HG03108 (cell line): ENCODE data around the gene ESCO1.
"Not testable (repeated sequence)": the region's sequence is repeated elsewhere in the genome, so short reads cannot be mapped to it uniquely, and the experiment has no call there.

Experiments used
- ATAC-seq: cut with Tn5 transposase; IDR thresholded peaks from one replicate; pipeline ENCODE4 v1.9.1; 2021; ENCODE audit warnings: moderate library complexity; ENCODE audit not compliant: unreplicated experiment

Gene ESCO1

DNA sequence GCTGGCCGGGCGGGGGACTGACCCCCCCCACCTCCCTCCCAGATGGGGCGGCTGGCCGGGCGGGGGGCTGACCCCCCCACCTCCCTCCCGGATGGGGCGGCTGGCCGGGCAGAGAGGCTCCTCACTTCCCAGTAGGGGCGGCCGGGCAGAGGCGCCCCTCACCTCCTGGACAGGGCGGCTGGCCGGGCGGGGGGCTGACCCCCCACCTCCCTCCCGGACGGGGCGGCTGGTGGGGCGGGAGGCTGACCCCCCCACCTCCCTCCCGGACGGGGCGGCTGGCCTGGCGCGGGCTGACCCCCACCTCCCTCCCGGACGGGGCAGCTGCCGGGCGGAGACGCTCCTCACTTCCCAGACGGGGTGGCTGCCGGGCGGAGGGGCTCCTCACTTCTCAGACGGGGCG is 8.1 kb downstream of the ESCO1 start:
- not testable (repeated sequence) for ATAC-seq

DNA sequence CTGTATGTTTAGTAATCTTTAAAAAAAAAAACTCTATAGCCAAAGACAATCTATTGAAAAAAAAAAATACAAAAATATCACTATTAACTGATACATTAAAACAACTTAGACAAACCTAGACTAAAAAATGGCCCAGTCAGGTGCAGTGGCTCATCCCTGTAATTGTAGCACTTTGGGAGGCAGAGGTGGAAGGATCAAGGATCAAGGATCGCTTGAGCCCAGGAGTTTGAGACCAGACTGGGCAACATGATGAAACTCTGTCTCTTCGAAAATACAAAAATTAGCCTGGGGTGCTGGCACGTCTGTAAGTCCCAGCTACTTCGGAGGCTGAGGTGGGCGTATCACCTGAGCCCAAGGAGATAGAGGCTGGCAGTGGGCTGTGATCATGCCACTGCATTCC is 16.1 kb downstream of the ESCO1 start:
- no peak for ATAC-seq

DNA sequence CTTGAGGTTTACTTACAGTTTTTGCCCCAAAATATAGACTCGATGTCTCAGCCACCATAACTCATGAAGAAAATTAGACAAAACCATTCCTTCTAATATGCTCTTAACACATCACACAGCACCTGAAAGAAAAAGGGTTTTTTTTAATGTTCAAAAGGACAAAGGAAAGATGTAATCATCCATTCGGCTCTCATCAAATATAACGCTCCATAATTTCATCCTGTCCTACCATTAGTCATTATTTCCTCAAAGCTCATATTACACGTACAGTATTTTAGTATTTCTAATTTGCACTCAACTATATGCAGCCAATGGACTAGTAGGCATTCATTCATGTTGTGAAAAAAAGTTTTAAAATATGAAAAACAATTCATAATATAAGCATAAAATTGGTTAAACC is 24.8 kb downstream of the ESCO1 start:
- ATAC-seq, result no peak

DNA sequence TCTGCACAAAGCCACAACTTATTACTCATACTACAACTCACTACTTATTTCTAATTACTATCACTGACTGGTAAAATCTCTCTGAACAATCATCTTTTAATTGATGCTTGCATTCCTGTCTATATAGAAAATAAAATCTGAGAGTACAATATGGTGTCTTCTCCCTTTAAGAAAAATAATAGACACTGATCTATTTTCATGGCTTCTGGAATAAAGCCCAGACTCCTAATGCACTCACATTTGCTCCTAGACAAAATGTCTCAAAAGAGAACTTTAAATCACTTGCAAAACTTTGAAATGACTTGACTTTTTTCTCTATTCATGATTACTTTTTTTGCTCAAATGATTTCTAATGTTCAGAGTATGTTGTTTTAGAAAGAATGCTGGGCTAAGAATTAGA is 28.7 kb downstream of the ESCO1 start:
- ATAC-seq, result no peak

DNA sequence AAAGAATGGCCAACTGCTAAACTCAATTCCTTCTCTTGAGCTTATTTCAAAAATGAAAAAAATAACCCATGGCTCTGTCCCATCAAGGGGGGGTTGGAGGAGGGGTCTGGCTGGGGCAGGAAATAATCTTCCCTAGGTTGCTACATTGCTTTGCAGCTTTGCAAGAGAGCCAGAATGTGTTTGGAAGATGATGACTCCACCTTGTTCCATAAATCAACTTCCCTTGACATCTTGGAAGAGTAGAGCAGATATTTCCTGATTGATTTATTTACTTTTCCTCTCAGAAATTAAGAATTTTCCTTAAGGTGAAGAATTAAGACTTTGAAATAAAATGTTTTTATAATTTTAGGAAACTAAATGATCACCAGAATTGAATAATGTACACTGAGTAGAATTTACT is 41.3 kb downstream of the ESCO1 start:
- ATAC-seq, result no peak

DNA sequence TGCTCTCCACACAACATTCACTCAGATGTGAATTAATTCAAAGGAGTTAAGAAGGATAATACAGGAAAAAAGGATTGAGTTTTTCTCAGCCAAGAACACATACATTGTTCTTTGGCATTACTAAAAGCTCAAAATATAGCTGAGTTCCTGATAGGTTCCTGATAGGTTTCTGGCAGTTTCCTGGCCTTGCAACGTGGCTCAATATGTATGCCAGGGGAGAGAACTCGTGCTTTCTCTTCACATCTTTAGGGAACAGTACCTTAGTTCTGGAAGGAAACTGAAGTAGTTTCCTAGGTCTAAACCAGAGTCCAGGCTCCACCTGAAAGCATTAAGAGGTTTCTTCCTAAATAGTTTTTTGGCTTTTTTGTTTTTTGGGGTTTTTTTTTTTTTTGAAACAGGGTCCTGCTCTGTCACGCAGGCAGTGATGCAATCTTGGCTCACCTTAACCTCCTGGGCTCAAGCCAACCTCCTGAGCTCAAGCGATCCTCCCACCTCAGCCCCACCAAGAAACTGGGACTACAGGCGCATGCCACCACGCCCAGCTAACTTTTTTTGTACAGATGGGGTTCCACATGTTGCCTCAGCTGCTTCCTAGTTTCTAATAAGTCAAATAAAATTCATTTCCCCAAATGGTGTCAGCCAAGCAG is 42.8 kb downstream of the ESCO1 start:
- ATAC-seq, result no peak

DNA sequence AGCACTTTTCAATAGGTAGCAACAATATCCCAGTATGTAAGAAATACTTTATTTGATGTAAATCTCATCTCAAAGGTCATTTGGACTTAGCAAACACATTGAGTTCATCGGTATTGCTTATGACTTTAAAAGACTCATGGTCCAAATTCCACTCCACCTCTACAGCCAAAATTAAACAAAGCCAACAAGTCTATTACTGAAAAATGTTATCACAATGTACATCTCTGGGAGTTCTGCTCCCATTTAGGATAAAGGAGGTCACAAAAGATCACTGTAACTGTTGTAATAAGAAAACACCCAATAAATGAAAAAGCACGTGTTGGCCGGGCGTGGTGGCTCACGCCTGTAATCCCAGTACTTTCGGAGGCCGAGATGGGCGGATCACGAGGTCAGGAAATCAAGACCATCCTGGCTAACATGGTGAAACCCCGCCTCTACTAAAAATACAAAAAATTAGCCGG is 50.0 kb downstream of the ESCO1 start:
- no peak for ATAC-seq

DNA sequence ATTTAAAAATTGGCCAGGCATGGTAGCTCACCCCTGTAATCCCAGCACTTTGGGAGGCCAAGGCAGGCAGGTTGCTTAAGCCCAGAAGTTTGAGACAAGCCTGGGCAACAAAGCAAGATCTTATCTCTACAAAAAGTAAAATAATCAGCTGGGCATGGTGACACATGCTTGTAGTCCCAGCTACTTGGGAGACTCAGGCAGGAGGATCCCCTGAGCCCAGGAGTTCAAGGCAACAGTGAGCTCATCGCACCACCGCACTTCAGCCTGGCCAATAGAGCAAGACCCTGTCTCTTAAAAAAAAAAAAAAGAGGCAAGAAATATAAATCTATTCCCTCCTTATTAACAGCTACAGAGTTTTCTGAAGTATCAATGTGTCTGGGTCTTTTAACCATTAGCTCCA is 51.9 kb downstream of the ESCO1 start:
- no peak for ATAC-seq

DNA sequence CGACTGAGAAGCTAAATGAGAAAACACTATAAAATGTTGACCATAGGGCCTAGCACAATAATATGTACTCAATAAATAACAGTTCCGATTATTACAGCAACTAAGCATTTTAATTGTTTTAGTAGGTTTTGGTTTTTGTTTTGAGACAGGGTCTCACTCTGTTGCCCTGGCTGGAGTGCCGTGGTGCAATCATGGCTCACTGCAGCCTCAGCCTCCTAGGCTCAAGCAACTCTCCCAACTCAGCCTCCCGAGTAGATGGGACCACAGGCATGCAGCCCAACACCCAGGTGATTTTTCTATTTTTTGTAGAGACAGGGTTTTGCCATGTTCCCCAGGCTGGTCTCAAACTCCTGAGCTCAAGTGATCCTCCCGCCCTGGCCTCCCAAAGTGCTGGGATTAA is 54.1 kb downstream of the ESCO1 start:
- no peak for ATAC-seq

DNA sequence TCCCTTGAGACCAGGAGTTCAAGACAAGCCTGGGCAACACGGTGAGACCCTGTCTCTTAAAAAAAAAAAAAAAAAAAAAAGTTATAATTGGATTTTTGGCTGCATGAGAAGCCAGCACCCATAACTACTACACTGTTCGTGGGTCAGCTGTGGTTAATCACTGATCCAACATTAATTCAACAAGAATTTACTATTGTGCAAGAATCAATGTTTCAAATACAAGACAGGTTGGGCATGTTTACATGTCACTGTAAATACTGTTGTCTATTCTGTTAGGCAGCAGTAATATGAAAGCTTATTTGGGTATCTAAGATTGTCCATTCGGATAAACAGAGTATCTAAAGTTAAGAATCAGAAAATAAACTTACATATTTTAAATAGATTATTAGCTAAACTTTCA is 62.3 kb downstream of the ESCO1 start:
- ATAC-seq, result no peak

DNA sequence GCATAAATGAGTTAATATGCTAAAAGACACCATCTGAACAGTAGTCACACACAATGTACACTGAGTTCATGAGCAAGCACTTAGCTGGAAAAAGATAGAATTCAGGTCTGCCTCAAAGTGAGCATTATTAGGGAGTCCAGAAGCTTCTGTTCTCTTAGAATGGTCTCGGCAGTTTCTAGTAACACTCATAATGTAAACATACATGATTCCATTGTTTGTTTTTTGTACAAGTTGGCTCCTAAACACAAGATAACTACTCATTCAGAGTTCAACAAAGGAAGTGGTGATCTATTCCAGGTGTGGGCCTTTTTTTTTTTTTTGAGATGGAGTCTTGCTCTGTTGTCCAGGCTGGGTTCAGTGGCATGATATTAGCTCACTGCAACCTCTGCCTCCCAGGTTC is 66.2 kb downstream of the ESCO1 start:
- ATAC-seq, result no peak

DNA sequence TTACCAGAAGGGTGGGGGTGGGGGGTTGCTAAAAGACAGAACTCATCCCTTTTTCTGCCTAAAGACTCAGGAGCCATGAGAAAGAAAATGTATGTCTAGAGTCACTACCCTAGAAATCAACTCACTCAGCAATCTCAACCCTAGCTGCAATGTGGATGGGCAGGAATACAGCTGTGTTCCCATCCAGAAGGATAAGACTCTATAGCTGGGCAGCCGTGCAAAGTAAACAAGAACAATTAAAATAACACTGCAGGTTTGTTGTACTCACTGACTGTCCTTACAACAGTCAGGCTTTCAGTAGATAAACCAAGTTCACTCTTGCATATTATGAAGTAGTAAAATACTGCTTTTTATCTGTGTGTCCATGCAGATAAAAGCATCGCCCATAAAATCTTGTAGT is 74.0 kb downstream of the ESCO1 start:
- ATAC-seq, result no peak

DNA sequence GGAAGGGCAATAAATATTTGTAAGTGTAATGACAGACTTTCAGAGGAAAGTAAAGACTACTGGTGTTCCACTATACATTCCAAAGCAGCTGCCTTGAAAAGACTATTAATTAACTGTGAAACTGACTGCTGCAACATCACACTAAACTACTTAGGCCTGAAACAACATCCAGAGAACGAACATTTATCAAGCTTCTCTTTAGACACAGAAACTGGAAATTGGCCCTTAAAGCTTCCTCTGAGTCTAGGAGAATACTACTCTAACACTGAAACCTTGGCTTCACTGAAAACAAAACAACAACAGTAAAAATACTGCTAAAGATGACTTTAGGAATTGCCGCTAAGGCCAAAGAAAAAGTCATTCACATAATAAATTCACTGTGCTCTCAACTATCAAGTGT is 74.6 kb downstream of the ESCO1 start:
- ATAC-seq, result no peak

DNA sequence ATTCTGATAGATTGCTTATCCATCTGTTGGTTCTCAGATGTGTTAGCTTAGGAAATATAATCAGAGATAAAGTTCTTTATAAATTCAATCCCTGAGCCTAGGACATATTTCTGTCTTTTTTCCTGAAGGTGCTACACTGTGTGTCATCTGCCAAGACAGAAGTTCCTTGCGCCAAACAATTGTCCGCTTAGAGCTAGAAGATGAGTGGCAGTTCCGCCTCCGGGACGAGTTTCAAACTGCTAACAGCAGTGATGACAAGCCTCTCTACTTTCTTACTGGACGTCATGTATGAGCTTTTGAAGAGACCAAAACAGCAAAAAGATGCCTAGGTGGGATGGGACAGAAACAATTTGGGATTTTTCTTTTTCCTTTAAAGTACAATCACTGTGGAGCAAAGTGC is 78.0 kb downstream of the ESCO1 start:
- ATAC-seq, result no peak

DNA sequence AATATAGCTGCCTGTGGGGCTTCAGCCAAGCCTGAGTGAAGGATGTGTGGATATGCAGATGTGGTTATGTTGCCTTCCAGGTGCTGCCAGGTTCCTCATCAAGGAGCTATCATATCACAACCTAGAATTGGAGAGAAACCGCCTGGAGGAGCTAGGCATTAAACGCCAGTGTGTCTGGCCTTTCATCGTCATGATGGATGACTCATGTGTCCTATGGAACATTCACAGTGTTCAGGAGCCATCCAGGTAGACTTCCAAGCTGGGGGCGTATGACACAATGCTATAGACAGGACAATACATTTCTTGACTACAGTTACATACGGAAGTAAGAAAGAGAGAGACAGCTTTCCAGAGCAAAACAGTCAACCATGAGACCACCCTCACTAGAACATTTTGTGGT is 86.8 kb downstream of the ESCO1 start:
- no peak for ATAC-seq

DNA sequence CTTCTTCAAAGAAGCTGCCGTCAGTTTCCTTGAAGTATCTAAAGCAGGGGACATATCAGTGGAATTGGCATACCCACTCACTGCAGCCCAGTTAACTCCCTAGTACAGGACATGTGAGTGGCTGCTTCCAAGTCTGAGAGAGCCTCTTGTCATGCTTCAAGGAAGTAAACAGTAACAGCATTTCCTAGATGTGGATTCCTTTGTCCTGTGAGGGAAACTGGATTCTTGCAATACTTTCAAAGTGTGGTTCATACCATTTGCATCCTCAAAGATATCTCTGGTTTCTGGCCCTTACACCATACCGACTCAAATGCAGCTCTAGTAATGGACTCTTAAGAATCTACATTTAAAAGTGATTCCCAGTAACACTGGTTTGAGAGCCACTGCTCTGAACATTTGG is 87.2 kb downstream of the ESCO1 start:
- ATAC-seq, result no peak

DNA sequence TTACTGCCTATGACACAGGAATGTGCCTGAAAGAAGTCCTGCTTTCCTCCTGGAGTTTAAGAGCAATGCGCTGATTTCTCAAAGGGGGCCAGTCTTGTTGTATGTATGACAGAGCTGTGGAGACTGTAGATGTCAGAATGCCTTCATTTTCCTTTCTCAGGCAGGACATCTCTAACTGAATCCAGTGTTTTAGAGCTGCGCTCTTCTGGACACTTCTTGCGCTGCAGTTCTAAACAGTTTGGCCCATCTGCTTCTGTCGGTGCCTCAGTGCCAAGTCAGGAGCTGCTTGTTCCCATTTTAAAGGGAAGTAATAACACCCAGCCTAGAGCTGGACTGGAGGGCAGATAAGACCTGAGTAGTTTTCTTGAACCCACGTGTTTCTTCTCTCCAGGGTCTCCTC is 91.4 kb downstream of the ESCO1 start:
- ATAC-seq, result no peak

DNA sequence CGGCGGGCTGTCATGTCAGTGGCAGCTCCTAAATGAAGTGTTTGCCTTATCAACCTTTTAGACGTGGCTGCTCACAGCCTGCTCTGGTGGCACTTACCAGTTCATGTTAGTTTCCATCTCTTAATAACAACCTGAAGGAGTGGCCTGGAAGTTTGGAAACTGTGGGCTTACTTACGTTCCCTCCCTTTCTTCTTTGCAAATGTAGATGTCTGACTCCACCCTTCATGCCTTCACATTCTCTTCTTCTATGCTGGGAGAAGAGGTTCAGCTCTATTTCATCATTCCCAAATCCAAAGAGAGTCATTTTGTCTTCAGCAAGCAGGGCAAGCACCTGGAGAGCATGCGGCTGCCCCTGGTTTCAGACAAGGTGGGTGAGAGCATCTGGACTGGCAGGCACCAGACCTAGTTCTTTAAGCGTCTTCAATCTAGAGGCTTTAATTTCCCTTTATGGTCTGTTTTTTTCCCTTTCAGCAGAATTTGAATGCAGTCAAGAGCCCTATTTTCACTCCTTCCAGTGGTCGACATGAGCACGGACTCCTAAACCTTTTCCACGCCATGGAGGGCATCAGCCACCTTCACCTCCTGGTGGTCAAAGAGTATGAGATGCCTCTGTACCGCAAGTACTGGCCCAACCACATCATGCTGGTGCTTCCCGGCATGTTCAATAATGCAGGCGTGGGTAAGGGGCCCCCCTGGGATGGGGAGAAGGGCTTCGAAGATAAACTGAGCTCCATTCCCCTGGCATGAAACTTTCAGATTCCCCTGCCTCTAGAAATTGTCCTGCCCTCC is 92.4 kb downstream of the ESCO1 start:
- ATAC-seq, result no peak

DNA sequence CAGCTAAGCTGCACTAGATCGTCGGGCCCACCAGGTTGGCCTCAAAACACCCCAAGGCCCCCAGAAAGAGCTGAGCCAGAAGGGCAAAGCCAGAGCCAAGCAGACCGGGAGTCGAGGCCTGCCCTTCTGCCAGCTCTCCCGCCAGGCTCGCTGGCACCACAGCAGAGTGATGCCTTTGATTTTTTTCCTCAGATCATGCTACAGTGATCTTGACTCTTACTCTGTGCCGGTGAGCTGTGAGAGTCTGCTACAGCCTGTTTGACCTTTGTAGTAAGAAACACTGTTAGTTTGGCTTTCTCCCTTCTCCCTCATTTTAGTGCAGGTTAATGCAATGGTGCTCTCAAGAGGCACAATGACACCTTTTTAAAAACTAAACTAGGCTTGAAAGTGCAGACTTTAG is 97.8 kb downstream of the ESCO1 start:
- ATAC-seq, result no peak

DNA sequence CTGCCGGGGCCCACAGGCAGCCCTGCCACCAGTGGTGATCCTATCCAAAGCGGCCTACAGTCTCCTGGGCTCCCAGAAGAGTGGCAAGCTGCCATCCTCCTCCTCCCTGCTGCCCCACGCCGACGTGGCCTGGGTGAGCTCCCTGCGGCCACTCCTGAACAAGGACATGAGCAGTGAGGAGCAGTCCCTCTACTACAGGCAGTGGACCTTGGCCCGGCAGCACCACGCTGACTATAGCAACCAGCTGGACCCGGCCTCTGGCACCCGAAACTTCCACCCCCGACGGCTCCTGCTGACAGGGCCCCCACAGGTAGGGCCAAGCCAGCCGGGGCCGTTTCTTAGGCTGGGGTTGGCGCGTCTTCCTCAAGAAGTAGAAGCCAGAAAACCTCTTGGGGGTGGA is 100.5 kb downstream of the ESCO1 start:
- ATAC-seq, result no peak

DNA sequence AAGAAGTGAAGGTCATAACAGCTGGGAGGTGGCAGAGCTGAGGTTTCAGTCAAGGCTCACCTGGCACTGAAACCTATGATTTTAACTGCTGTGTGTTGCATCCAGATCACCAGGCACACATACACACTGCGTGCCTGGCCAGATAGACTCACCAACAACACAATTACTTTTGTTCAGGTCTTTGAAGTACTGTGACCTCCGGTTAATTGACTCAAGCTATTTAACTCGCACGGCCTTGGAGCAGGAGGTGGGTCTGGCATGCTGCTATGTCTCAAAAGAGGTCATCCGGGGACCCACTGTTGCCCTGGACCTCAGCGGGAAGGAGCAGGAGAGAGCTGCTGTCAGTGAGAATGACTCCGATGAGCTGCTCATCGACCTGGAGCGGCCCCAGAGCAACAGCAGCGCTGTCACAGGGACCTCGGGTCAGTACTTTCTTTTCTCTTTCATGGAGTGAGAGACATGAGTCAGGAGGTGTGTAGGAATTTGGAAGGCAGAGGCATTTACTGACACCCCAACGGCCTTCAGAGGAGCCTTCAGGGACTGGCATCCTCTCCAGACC is 104.1 kb downstream of the ESCO1 start:
- ATAC-seq, result no peak

DNA sequence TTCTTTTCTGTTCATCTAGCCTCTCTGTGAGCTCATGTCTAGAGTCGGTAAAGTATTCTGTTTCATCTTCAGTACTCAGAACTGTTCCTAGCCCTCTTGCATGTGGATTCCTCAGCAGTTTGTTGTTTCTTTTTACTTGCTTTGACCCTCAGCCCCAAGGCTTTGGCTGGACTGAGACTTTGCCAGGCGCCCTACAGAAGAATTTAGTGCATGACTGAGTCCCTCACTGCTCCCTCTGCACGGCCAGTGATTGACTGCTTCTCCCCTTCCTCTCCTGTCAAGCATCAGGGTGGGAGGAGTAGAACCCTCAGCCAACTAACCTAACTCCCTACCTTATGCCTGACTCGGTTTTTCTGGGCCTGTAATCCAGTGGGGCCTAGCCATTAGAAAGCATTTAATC is 109.8 kb downstream of the ESCO1 start:
- ATAC-seq, result no peak
